ENCODE data around the gene NAA80.

NAA80 gene

GRCh38 chr3:50254577-50255250 lies 44.5 kb downstream of the NAA80 start:
- no peak for DNase-seq

- no peak for DNase-seq
Measured at GRCh38 chr3:50251220-50251619, 48.0 kb downstream of the NAA80 start.

DNA sequence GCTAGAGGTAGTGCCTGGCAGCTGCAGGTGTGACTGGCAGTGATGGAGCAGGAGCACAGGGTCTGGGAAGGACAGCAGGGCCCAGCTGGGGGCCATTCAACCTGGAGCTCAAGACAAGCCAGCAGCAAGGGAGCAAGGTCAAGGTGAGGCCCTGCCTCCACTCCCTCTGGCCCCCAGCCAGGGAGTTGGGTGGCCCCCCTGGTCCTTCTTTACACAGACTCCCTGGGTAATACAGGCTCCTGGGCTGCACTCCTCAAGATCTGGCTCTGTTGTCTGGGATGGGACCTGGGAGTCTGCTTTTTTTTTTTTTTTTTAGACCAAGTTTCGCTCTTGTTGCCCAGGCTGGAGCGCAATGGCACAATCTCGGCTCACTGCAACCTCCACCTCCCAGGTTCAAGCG lies 48.7 kb downstream of the NAA80 start:
- DNase-seq, result no peak

GRCh38 chr3:50249457-50249856 lies 49.7 kb downstream of the NAA80 start:
- DNase-seq, result no peak

GRCh38 chr3:50248387-50248786 lies 50.8 kb downstream of the NAA80 start:
- no peak for DNase-seq

DNA sequence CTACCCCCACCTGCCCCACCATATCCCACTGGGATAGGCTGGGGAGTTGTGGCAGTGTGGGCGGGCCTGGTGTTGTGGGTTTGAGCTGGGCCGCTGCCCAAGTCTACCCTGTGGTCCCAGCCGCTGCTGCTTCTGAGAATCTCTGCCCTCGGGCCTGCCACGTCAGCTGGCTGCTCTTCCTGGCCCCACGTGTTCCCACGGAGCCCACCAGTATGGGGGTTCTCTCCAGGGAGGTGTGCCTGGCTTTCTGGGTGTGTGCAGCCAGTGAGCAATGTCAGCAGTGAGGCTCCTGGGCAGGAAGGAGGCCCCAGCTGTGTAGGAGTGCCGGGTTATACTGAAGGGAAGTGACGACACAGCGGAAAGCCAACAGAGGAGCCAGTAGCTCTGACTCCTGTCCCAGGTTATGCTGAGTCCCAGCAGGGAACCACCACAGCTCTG lies 52.7 kb downstream of the NAA80 start:
- DNase-seq, result peak; percentile 33 to 64 (median 42)
